GM18517 (cell line): Measurements from ENCODE around the gene NBPF3.
"Not testable (repeated sequence)": the region's sequence is repeated elsewhere in the genome, so short reads cannot be mapped to it uniquely, and the experiment has no call there.

ENCODE experiments used
- ATAC-seq: cut with Tn5 transposase; IDR thresholded peaks from one replicate; pipeline ENCODE4 v1.9.1; 2021; ENCODE audit warnings: mild to moderate bottlenecking, moderate library complexity; ENCODE audit not compliant: unreplicated experiment

Gene NBPF3

DNA sequence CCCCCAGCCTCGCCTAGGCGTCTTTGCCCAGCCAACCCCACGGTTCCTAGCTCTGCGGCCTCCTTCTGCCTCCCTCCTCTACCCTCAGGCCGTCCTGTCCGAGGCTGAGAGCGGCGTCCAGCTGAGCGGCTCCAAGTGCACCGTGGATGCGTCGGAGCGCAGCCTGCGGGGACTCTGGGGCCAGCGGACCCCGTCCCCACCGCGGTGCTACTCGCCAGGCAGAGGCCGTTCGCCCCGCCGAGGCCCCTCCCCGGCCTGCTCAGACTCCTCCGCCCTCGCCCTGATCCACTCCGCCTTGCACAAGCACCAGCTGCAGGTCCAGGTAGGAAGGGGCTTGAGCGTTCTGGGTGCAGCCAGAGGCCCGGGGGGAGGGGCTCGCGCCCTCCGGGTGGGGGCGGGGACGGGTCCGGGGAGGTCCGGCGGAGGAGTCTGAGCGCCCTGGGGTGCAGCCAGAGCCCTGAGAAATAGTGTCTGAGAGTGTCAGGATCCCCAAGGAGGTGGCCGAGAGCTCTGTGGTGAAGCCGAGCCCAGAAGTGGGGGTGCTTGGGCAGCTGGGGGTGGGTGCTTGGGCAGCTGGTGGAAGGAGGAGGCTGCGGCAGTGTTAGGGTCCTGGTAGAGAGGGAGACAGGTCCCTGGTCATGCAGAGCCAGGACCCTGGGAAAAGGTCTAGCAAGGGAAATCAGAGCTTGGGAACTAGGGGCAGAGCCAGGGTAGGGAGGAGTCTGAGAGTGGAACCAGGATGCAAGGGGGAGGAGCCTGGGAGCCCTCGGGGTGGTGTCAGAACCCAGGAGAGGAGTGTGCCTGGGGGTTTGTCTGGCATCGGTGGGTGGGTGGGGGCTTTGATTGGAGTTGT, 3.2 kb upstream of the NBPF3 start:
- ATAC-seq: no peak

DNA sequence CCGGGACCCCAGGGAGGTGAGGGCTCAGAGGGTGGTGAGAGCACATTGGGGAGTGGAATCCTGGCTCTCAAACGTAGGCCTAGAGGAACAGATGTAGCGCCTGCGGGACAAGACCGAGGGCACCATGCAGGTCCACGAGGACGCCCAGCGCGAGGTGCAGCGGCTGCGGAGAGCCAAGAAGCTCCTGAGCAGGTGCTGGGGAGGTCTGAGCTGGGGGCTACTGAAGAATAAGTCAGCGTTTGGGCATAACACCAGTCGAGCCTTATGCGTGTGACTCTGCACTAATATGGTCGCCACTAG, 2.6 kb upstream of the NBPF3 start:
- ATAC-seq: no peak

DNA sequence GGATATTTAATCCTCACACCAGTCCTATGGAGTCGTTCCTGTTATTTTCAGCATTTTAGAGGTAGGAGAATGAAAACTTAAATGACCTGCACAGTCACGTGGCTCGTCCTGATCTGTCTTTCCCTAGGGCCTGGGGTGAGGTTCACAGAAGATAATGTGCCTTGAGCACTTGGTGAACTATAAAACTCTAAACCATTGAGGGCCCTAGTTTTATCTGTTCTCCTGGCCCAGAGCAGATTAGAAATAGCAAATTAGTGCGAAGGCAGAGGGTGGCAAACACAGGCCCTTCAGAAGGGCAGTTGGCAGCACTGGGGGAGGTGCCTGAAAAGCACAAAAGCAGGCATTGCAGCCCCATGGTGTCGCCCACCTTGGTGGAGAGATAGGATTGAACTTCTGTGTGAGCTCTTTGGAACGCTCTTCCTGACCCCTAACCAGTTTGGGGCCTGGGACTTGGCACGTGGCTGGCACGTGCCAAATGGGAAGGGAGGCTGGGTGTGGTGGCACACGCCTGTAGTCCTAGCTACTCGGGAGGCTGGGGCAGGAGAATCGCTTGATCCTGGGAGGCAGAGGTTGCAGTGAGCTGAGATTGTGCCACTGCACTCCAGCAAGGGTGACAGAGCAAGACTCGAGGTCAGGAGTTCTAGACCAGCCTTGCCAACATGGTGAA, 1.2 kb upstream of the NBPF3 start:
- not testable (repeated sequence) for ATAC-seq

DNA sequence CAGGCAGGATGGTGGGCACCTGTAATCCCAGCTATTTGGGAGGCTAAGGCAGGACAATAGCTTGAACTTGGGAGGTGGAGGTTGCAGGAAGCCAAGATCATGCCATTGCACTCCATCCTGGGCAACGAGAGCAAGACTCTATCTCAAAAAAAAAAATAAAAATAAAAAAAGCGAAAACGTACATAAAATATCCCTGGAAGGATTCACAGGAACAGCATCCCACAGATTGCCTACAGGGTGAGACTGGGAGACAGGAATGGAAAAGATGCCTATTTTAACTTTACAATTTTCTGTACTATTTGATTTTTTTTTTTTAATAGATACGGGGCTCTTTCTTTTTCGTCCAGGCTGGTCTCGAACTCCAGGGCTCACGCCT, 604 bp upstream of the NBPF3 start:
- ATAC-seq: no peak

DNA sequence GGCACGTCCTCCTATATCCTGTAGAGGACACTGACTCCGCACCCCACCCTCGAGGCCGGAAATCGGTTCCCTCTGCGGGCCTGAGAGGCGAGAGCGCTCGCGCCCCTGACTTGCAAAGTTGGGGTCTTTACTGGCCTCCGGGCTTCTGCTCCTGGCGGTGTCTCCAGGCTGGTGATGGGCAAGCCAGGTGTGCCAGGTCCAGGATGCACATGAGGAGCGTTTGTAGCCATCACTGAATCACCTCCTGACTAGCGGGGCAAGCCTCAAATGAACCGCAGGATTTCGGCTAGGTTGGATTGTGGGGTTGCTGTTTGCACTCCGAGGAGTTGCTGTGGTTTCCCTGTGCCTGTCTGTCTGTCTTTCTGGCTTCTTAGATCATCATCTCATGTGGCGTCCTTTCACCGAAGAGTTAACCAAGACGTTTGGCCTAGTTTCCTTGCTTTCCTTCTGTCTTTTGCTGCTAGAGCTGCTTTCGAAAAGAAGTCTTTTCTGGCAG, 741 bp downstream of the NBPF3 start:
- not testable (repeated sequence) for ATAC-seq

DNA sequence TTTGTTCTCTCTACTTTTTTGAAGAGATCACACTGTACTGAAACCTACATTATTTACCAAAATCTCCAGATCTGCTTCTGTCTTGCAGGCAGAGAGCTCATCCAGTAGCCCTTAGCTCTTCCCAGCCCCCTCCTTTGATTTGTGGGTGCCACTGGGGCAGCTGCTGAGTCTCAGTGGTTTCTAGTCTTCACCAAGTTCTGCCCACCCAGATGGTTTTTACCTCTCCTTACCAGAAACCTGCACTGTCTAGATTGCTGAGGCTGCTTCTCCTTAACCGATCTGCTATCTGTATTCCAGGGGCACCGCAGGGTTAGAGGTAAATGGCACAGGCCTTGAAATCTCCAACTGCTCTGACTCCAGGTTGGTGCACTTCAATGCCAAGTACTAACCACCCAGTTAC, 6.7 kb downstream of the NBPF3 start:
- ATAC-seq: not testable (repeated sequence)

DNA sequence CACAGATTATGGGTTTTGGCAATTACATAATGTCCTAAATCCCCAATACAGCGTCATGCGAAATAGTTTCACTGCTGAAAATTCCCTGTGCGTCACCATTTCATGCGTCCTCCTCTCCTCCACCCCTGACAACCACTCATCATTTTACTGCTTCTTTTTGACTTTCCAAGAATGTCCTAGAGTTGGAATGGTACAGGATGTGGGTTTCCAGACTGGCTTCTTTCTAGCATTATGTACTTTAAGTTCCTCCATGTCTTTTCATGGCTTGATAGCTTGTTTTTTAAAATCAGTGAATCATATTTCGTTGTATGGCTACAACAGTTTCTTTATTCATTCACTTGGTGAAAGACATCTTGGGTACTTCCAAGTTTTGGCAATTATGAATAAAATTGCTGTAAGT, 7.4 kb downstream of the NBPF3 start:
- ATAC-seq: no peak

DNA sequence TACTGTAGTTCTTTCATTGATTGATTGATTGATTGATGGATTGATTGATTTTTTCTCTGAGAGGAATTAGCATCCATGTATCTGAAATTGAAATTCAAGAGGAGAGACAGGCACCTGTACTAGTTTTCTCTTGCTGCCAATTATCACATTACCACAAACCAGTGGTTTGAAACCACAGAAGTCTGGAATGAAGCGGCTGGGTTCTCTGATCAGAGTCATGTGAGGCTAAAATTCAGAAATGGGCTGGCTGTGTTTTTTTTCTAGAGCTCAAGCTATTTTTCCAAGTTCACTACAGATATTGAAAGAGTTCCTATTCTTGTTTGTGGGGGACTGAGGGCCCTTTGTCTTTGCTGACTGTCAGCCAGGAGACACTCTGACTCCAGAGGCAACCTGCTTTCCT, 10.0 kb downstream of the NBPF3 start:
- ATAC-seq: no peak

DNA sequence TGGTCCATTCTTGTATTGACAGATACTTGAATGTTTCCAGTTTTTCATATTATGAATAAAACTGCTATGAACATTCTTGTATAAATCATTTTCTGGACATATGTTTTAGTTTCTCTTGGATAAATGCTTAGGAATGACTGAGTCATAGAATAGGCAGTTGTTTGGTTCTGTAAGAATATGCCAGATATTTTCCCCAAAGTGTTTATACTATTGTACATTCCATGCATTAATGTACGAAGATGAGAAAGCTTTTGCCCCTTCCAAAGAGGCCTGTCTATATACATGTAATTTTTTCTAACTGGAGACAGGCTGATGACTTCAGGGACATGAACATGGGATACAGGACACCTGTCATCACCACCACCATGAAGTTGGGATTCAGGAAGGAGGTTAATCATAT, 11.3 kb downstream of the NBPF3 start:
- ATAC-seq: no peak

DNA sequence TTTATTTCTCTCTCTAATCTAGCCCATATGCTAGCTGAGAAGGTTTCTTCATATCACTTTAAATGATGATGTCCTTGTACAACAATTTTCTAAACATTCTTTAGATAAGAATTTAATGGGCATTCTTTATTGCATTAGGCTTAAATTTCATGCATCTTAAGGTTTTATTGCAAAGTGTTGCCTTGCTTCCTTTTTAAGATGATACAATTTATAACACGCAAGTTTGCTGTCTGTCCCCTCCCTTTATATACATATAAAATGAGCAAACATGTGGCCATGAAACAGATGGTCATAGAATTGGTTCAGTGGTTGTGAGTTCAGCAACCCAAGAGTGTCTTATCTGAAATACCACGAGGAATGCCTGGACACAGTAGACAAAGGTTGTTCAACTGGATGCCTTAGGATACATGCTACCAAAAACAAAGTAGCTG, 12.1 kb downstream of the NBPF3 start:
- no peak for ATAC-seq

DNA sequence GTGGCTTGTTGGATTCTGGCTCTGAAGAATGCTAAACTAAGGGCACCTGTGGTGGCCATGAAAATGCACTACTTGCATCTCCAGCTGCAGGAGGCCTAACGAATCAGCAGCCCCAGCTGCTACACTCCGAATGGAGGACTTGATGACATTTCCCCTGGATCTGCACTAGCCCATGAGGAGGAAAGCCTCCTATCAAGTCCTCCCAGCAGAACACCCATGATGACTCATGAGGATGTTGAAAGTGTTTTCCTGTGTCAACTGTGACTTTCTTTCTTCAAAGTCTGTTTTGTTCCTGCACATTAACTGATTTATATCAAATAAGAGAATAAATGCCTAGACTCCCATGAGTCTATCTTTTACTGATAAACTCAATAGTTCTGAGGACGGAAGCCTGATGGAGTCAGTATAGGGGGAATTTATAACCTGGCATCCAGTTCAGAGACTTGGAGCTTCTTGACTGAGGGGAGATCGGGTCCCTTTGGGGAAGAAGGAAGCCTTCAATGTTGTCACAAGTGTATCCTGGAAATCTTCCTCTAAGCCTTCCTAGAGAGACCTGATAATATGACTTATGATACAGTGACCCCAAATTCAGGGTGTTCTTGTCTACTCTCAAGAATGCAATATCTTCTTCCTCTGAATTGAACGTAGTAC, 14.2 kb downstream of the NBPF3 start:
- not testable (repeated sequence) for ATAC-seq

DNA sequence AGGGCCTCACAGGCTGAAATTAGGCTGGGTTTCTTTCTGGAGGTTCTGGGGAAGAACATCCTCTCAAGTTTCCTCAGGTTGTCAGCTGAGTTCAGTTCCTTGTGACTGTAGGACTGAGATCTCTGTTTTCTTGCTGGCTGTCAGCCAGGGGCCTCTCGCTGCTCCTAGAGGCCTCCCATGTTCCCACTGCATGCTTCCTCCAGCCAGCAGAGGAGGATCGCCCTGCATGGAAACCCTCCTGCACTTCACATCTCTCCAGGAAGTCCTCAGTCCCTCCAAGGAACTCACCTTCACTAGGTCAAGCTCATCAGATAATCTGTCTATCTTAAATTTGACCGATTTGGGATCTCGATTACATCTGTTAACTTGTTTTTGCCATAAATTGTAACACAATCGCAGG, 15.0 kb downstream of the NBPF3 start:
- not testable (repeated sequence) for ATAC-seq

DNA sequence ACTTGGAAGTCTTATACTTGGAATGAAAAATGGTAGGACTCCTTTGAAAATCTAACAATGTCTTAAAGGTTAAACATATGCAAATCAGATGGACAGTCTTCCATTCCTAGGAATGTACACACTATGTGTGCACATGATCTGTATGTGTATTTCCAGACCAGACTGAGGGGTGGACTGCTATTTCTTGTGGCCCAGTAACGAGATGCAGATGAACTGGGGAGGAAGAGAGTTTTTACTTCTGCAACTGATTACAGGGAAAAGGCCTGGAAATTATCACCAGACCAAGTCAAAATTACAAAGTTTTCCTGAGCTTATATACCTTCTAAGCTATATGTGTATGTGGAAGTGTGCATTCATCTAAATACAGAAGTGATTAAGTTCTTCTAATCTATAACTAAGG, 17.7 kb downstream of the NBPF3 start:
- ATAC-seq: no peak

DNA sequence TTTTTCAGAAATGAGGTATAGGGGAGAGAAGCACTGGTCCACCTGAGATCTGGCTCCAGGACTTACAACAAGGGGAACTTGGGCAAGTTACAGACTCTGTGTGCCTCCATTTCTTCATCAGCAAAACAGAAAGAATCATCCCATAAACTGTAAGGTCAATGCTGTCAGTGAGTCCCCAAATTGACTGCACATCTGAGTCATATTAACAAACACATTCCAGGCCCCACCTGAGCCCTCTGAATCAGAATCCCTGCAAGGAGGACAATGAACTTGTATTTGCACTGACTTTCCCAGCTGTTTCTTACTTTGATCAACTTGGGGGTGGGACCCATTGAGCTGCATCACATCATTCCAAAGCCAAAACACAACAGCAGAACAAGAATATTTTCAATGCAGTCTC, 25.2 kb downstream of the NBPF3 start:
- not testable (repeated sequence) for ATAC-seq

DNA sequence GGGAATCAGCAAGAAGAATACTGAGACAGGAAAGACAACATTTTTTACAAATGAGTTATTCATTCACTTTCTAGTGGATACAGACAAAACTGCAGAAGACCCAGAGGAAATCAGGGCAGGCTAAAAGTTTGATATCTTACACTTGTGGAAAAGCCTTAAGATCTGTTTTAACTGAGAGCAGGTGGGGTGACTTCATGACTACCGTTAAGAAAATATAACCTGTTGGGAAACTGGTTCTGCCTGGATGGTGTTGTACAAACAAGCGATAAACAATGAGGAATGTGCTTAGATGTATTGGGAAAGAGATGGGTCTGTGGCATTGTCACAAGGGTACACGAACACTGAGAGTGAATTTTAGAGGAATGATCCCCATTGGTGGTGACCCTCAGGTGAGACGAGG, 28.0 kb downstream of the NBPF3 start:
- ATAC-seq: not testable (repeated sequence)

DNA sequence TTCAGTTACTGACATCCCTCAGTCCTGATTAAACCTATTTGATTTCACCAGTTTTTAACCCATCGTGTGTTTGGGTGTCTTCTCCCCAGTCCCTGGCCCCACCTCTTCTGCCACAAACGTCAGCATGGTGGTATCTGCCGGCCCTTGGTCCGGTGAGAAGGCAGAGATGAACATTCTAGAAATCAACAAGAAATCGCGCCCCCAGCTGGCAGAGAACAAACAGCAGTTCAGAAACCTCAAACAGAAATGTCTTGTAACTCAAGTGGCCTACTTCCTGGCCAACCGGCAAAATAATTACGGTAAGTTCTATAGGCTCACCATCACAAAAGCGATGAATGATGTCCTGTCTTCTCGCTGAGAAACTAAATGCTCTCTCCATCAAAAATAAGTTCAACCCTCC, 28.7 kb downstream of the NBPF3 start:
- no peak for ATAC-seq

DNA sequence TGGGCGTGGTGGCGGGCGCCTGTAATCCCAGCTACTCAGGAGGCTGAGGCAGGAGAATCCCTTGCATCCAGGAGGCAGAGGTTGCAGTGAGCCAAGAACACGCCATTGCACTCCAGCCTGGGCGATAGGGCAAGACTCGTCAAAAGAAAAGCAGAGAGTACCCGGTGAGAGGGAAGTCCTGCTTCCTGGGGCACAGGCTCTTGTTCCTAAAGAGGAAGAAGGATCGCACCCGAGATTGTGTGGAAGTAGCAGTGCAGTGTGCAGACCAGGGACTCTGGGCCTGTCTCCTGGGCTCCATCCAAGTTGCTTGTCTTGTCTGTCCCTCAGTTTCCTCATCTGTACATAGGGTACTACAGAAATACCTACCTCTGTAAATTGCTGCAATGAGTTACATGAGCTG, 29.6 kb downstream of the NBPF3 start:
- ATAC-seq: no peak

DNA sequence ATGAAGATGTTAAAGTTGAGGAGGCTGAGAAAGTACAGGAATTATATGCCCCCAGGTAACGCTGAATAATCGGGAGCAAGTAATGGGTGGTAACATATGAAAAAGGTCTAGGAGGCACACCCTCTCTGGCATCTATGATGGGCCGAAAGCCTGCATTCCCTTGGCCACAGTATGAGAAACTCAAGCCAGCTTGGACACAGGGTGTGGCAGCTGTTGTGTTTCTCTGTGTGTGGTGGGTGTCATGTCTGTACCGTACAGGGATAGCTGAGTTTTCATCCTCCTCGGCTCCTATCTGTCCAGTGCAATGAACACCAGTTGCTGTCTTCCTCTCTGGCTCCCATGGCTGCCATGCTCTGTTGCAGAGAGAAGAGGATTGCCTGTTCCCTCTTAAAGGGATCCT, 32.9 kb downstream of the NBPF3 start:
- ATAC-seq: no peak

DNA sequence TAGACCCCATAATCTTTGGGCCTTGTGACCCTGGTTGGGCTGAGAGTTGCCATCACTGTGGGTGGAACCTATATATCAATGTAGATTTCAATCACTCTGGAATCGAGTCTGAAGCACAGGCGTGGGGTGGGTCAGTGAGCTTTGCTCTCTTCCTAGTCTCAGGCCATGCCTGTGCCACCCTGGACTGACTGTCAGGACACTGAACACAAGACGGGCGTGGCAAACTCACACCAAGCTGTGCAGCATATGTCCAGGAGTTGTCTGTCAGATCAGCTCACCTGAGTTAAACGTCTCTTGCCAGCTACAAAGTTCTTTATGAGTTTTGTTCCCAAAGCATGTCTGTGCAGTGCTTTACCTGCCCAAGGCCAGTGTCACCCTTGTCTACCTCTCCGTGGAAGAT, 38.4 kb downstream of the NBPF3 start:
- no peak for ATAC-seq

DNA sequence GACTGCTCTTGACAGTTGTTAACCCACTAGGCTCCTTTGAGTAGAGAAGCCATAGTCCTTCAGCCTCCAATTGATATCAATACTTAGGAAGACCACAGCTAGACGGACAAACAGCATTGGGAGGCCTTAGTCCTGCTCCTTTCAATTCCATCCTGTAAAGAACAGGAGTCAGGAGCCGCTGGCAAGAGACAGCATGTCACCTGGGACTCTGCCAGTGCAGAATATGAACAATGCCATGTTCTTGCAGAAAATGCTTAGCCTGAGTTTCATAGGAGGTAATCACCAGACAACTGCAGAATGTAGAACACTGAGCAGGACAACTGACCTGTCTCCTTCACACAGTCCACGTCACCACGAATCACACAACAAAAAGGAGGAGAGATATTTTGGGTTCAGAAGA, 43.9 kb downstream of the NBPF3 start:
- ATAC-seq: not testable (repeated sequence)

DNA sequence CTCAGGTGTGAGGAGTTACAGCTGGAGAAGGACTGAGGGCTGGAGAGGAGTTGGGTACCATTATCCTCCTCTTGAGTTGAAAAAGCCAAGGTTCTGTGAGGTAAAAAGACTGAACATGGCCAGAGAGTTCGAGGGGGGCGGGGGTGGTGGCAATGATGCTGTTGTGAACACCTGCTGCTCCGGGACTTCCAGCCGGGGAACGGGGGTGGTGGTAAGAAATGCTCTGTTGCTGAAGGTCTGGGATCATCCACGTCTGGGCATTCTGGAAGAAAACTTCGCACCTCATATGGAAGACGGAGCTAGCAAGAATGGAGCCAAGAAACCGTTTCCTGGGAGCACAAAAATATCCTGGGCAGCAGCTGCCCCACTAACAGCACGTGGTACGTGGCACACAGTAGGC, 49.2 kb downstream of the NBPF3 start:
- no peak for ATAC-seq
